ENCODE results near the gene SORCS2. TPM values are rescaled to one million over a fixed set of nuclear protein-coding genes. Genes with fewer than 3 reads are reported as not detected.

Gene SORCS2
- total and polyA plus RNA-seq, 2 of the 8 experiments (the other 6 are each of a cell fraction or from before 2014, with no cell fraction given), result 0.36 to 1.8 TPM

GRCh38 chr4:7556558-7556957 is 364.2 kb downstream of the SORCS2 start:
- Histone ChIP-seq H4K5ac (ENCODE audit: insufficient read length, low read depth, low read length) (no peak overlapping the region), H3K4me2 (ENCODE audit: insufficient read depth in 1 of 2, low read depth in 2 of 2, low read length in 2 of 2) (no peak overlapping the region), H2BK15ac (ENCODE audit: low read length) (no peak overlapping the region), H3K14ac (ENCODE audit: insufficient read length) (no peak overlapping the region), H2AK5ac (ENCODE audit: low read depth, low read length) (no peak overlapping the region), H3K9ac (replicated peaks in 1 of 4; ENCODE audit: extremely low read depth in 1 of 4, low read depth in 3 of 4, low read length in 3 of 4) (no peak overlapping the region), H4K91ac (replicated peaks; ENCODE audit: insufficient read length, low read length) (no peak overlapping the region), H3K9me3 (ENCODE audit: insufficient read depth in 2 of 2, low read depth in 1 of 2, low read length in 1 of 2) (peaks cover 25 to 43% of the 10 kb centered on the region in 2 experiments), H3K36me3 (ENCODE audit: control insufficient read depth in 2 of 4, insufficient read depth in 4 of 4, low read length in 3 of 4) (no peaks in the 10 kb centered on the region), H2BK12ac (ENCODE audit: low read depth, low read length) (no peak overlapping the region), H3K23me2 (ENCODE audit: low read depth, low read length) (peaks cover 10% of the 10 kb centered on the region; the same call in 1 of the 2 replicates), H3K56ac (replicated peaks; ENCODE audit: insufficient read length, low read depth, low read length) (peak overlapping the region; percentile 94), H3K79me2 (ENCODE audit: control insufficient read depth in 1 of 2, insufficient read depth in 2 of 2, low read length in 2 of 2) (no peaks in the 10 kb centered on the region), H2BK20ac (ENCODE audit: low read length) (no peak overlapping the region), H2BK120ac (replicated peaks; ENCODE audit: low read depth, low read length) (no peak overlapping the region), H3K18ac (ENCODE audit: extremely low read depth, low read length) (no peak overlapping the region), H4K20me1 (replicated peaks in 1 of 2; ENCODE audit: control insufficient read depth in 1 of 2, insufficient read depth in 2 of 2, low read length in 2 of 2) (peaks cover 0 to 6% of the 10 kb centered on the region in 2 experiments), H2BK5ac (ENCODE audit: low read depth, low read length) (no peak overlapping the region), H3K23ac (ENCODE audit: insufficient read length) (no peak overlapping the region), H3K4me3 (ENCODE audit: extremely low read depth in 1 of 4, insufficient read depth in 2 of 4, low read depth in 3 of 4, low read length in 4 of 4) (no peak overlapping the region), H3K4me1 (replicated peaks in 1 of 4; ENCODE audit: control insufficient read depth in 3 of 4, insufficient read depth in 4 of 4, low read length in 3 of 4) (no peaks in the 10 kb centered on the region), H3K4ac (replicated peaks; ENCODE audit: insufficient read length, low read depth, low read length) (no peak overlapping the region), H3K27ac (ENCODE audit: low read depth, low read length) (no peak overlapping the region), H3K79me1 (ENCODE audit: low read depth, low read length) (no peaks in the 10 kb centered on the region), H4K8ac (ENCODE audit: extremely low read depth, insufficient read depth, low read length) (no peak overlapping the region; the same call in 1 of the 2 replicates), H2AFZ (ENCODE audit: low read length) (no peak overlapping the region), H3K27me3 (replicated peaks in 1 of 4; ENCODE audit: control insufficient read depth in 3 of 4, extremely low read depth in 1 of 4, insufficient read depth in 3 of 4, low read length in 3 of 4) (no peaks in the 10 kb centered on the region; a peak in 1 of 7 replicates)
- FAIRE-seq (no peak), DNase-seq (ENCODE audit: low read depth in 1 of 2, low spot score in 2 of 2) (no peak)
- CTCF ChIA-PET (ENCODE audit: partially characterized antibody), result interaction anchor here (1.6 to 3.0 kb wide), 4 partner anchors 11 to 149 kb away, joined by 3 to 12 read pairs (median 6); no protein-coding TSS in a partner anchor
- POLR2A ChIA-PET (ENCODE audit: partially characterized antibody), result no interaction called here
- TF ChIP-seq ASH2L (IDR thresholded peaks at IDR 0.05; ENCODE audit: low read length), result no peak
- no peak for TF ChIP-seq BACH1 (IDR thresholded peaks at IDR 0.05; ENCODE audit: low read length)
